Hepatocyte (in vitro differentiated cells): ENCODE data around the gene ABCC10. TPM values are rescaled to one million over a fixed set of nuclear protein-coding genes. Genes with fewer than 3 reads are reported as not detected.

Experiments
- DNase-seq: peaks from one replicate; pipeline ENCODE4 v3.0.0-alpha.2; 2016; ENCODE audit warnings: low spot score
- H2AFZ ChIP-seq: fragments of 200-600 bp; sonication (generic); 2 replicates; pipeline ENCODE4 v1.6.0; 2016; ENCODE audit warnings: antibody characterized with exemption, mild to moderate bottlenecking
- H3K27ac ChIP-seq: fragments of 200-600 bp; sonication (generic); 2 replicates; pipeline ENCODE4 v1.5.1; 2016; ENCODE audit warnings: mild to moderate bottlenecking
- H3K27me3 ChIP-seq: fragments of 200-600 bp; sonication (generic); 2 replicates; pipeline ENCODE4 v1.6.1; 2016
- H3K36me3 ChIP-seq: fragments of 200-600 bp; sonication (generic); replicated peaks from 2 replicates; pipeline ENCODE4 v1.5.1; 2016; ENCODE audit warnings: low read depth; ENCODE audit not compliant: insufficient read depth
- H3K4me1 ChIP-seq: fragments of 200-600 bp; sonication (generic); 2 replicates; pipeline ENCODE4 v1.5.1; 2016; ENCODE audit warnings: mild to moderate bottlenecking, moderate library complexity; ENCODE audit not compliant: insufficient read depth
- H3K4me2 ChIP-seq: fragments of 200-600 bp; sonication (generic); 2 replicates; pipeline ENCODE4 v1.6.0; 2016
- H3K4me3 ChIP-seq: fragments of 200-600 bp; sonication (generic); 2 replicates; pipeline ENCODE4 v1.5.1; 2016; ENCODE audit warnings: mild to moderate bottlenecking
- H3K79me2 ChIP-seq: fragments of 200-600 bp; sonication (generic); 2 replicates; pipeline ENCODE4 v1.6.0; 2017; ENCODE audit warnings: mild to moderate bottlenecking
- H3K9me2 ChIP-seq: fragments of 200-600 bp; sonication (generic); replicated peaks from 2 replicates; pipeline ENCODE4 v1.6.0; 2017; ENCODE audit warnings: mild to moderate bottlenecking; ENCODE audit not compliant: insufficient read depth
- H3K9me3 ChIP-seq: fragments of 200-600 bp; sonication (generic); 2 replicates; pipeline ENCODE4 v1.5.1; 2016; ENCODE audit warnings: low read depth, mild to moderate bottlenecking
- H4K20me1 ChIP-seq: fragments of 200-600 bp; sonication (generic); 2 replicates; pipeline ENCODE4 v1.6.0; 2016; ENCODE audit warnings: mild to moderate bottlenecking; ENCODE audit not compliant: insufficient read depth, poor library complexity, severe bottlenecking
- EZH2 ChIP-seq: fragments of 200-600 bp; sonication (generic); IDR thresholded peaks from 2 replicates; pipeline ENCODE4 v1.6.1; 2016; ENCODE audit warnings: antibody characterized with exemption, mild to moderate bottlenecking, borderline replicate concordance
- EZH2phosphoT487 ChIP-seq: fragments of 200-600 bp; sonication (generic); IDR thresholded peaks from one replicate; pipeline ENCODE4 v1.6.1; 2018; ENCODE audit warnings: antibody characterized with exemption, mild to moderate bottlenecking, low read depth, moderate library complexity; ENCODE audit not compliant: unreplicated experiment, severe bottlenecking
- WGBS: methylation state at CpG from one replicate; pipeline ENCODE4 v1.1.6; 2016; ENCODE audit warnings: low lambda C conversion rate; ENCODE audit errors: missing lambda C conversion rate; 5-methylcytosine and 5-hydroxymethylcytosine counted together
- polyA plus RNA-seq: library from polyadenylated mRNA; unstranded; fragments of >200 nt; fragmentation: Nextera tagmentation; extraction: Ambion mirVana; gene quantifications from 2 replicates; pipeline ENCODE4 v1.2.1, GENCODE V29; 2016
- total RNA-seq: library from RNA; depleted of rRNA; stranded (reverse); fragments of >200 nt; gene quantifications from 2 replicates; pipeline ENCODE4 v1.2.3, GENCODE V29; 2014
- TF ChIP-seq, protein P1 (sequence below): fragments of 200-600 bp; sonication (generic); IDR thresholded peaks from 2 replicates; pipeline ENCODE4 v1.5.1; 2016; ENCODE audit warnings: antibody characterized with exemption, mild to moderate bottlenecking; ENCODE audit not compliant: poor library complexity

Gene ABCC10
- total and polyA plus RNA-seq, 2 experiments from 2014 or later, result 16.7 to 33.3 TPM

DNA sequence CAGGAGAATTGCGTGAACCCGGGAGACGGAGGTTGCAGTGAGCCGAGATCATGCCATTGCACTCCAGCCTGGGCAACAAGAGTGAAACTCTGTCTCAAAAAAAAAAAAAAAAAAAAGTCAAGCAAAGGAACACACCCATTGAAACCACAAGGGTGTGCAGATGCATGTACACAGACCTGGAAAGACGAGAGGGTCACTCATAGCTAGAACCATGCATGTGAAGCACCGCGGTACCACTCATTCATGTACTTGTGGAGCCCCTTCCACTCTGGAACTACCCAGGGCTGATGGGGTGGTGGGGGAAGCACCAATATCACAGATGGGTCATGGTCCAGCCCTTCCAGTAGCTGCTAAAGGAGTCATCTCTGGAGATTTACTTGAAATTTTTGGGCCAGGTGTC, 42.6 kb downstream of the ABCC10 start:
- TF ChIP-seq EZH2 (no peak), EZH2phosphoT487 (no peak)
- TF ChIP-seq, protein P1, sequence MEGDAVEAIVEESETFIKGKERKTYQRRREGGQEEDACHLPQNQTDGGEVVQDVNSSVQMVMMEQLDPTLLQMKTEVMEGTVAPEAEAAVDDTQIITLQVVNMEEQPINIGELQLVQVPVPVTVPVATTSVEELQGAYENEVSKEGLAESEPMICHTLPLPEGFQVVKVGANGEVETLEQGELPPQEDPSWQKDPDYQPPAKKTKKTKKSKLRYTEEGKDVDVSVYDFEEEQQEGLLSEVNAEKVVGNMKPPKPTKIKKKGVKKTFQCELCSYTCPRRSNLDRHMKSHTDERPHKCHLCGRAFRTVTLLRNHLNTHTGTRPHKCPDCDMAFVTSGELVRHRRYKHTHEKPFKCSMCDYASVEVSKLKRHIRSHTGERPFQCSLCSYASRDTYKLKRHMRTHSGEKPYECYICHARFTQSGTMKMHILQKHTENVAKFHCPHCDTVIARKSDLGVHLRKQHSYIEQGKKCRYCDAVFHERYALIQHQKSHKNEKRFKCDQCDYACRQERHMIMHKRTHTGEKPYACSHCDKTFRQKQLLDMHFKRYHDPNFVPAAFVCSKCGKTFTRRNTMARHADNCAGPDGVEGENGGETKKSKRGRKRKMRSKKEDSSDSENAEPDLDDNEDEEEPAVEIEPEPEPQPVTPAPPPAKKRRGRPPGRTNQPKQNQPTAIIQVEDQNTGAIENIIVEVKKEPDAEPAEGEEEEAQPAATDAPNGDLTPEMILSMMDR, result no peak
- Histone ChIP-seq H3K9me3 (no peaks in the 10 kb centered on the region), H4K20me1 (no peaks in the 10 kb centered on the region), H3K4me3 (no peak overlapping the region), H3K79me2 (no peaks in the 10 kb centered on the region), H3K4me2 (no peak overlapping the region), H2AFZ (no peak overlapping the region), H3K27me3 (no peaks in the 10 kb centered on the region), H3K4me1 (no peaks in the 10 kb centered on the region), H3K9me2 (no peaks in the 10 kb centered on the region), H3K27ac (no peak overlapping the region), H3K36me3 (no peaks in the 10 kb centered on the region)
- DNase-seq, result no peak
- 93% methylated on average over 7 of the region's 7 CpGs for WGBS

DNA sequence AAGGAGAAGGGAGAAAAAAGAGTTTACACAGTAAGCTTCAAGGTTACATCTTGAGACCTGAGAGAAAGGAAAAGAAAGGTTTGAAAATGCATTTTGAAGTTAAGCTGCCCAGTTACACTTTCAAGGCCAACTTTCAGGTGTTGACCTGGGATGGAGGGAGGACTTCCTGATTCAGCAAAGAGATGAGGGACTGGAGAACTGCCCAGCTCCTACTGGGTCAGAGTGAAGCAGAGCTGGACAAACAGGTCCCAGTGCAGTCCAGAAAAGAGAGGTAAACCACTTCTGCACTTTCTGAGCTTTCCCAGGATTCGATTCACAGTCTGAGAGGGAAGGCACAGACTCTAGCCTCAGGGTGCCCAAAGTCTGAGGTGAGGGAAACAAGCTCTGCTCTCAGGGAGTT, 44.1 kb downstream of the ABCC10 start:
- Histone ChIP-seq H2AFZ (no peak overlapping the region), H3K9me3 (no peaks in the 10 kb centered on the region), H3K36me3 (no peaks in the 10 kb centered on the region), H3K9me2 (no peaks in the 10 kb centered on the region), H3K4me1 (no peaks in the 10 kb centered on the region), H3K27me3 (no peaks in the 10 kb centered on the region), H3K4me3 (no peak overlapping the region), H3K4me2 (no peak overlapping the region), H3K27ac (no peak overlapping the region), H4K20me1 (no peaks in the 10 kb centered on the region), H3K79me2 (no peaks in the 10 kb centered on the region)
- TF ChIP-seq, protein P1, result no peak
- TF ChIP-seq EZH2, result no peak
- TF ChIP-seq EZH2phosphoT487, result no peak
- 83% methylated on average over 1 of the region's 1 CpG for WGBS
- no peak for DNase-seq

DNA sequence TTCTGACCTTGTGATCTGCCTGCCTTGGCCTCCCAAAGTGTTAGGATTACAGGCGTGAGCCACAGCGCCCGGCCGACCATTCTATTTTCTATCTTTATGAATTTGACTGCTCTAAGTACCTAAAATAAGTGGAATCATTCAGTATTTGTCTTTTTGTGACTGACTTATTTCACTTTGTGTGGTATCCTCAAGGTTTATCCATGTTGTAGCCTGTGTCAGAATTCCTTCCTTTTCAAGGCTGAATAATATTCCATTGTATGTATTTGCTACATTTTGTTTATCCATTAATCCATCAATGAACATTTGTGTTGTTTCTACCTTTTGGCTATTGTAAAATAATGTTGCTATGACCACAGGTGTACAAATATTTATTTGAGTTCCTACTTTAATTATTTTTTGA, 45.2 kb downstream of the ABCC10 start:
- 94% methylated on average over 4 of the region's 4 CpGs for WGBS
- no peaks in the 10 kb centered on the region for H3K4me1 ChIP-seq
- TF ChIP-seq, protein P1, result no peak
- TF ChIP-seq EZH2phosphoT487, result no peak

DNA sequence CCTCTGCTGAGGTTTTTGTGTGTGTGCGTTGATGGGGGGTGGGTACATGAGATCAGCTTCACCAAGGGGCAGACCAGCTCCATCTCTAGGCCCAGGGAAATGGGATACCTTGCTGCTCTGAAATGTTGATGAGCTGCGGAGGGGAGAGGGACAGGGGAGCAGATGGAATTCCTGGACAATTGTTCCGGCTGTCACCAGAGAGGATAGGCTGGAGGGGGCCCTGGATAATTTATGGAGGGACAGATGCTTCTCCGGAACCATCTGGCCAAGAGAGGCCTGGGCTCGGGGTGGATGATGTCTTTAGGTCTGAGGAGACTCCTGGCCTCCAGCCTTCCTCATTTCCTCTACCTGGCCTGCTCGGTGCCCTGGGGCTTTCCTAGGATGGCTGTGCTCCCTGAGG, 48.2 kb downstream of the ABCC10 start:
- H3K9me3 ChIP-seq, result no peaks in the 10 kb centered on the region
- H3K36me3 ChIP-seq, result no peaks in the 10 kb centered on the region
- no peak overlapping the region for H3K4me2 ChIP-seq
- no peak for DNase-seq
- TF ChIP-seq, protein P1, result no peak
- H3K4me1 ChIP-seq, result peaks cover 11% of the 10 kb centered on the region
- no peak overlapping the region for H2AFZ ChIP-seq
- no peaks in the 10 kb centered on the region for H3K9me2 ChIP-seq
- H3K27ac ChIP-seq, result no peak overlapping the region
- peaks cover 29% of the 10 kb centered on the region for H3K79me2 ChIP-seq
- peaks cover 2% of the 10 kb centered on the region for H4K20me1 ChIP-seq
- H3K4me3 ChIP-seq, result no peak overlapping the region
- WGBS, result 86% methylated on average over 6 of the region's 6 CpGs
- no peaks in the 10 kb centered on the region for H3K27me3 ChIP-seq

More for the DNA sequence above, 45.2 kb downstream of the ABCC10 start:
- no peak overlapping the region for H3K4me2 ChIP-seq
- H4K20me1 ChIP-seq, result no peaks in the 10 kb centered on the region
- no peak overlapping the region for H2AFZ ChIP-seq
- DNase-seq, result no peak
- no peak overlapping the region for H3K4me3 ChIP-seq
- no peaks in the 10 kb centered on the region for H3K9me3 ChIP-seq
- H3K27ac ChIP-seq, result no peak overlapping the region
- H3K9me2 ChIP-seq, result no peaks in the 10 kb centered on the region
- no peaks in the 10 kb centered on the region for H3K79me2 ChIP-seq
- no peaks in the 10 kb centered on the region for H3K27me3 ChIP-seq
- H3K36me3 ChIP-seq, result no peaks in the 10 kb centered on the region
